PFSK-1 (cell line): ENCODE data around the gene FBLN1.

Experiments
- POLR2AphosphoS5 ChIP-seq: IDR thresholded peaks from 2 replicates; pipeline ENCODE4 v1.6.1; 2012; ENCODE audit warnings: low read depth, mild to moderate bottlenecking, control low read depth, low read length, moderate library complexity
- TAF1 ChIP-seq: IDR thresholded peaks from 2 replicates; pipeline ENCODE4 v1.6.1; 2012; ENCODE audit warnings: low read length, control low read depth, borderline replicate concordance; ENCODE audit not compliant: insufficient read depth
- TF ChIP-seq, protein P1 (sequence below), 2 experiments: IDR thresholded peaks; 2 replicates each; pipeline versions ENCODE4 v1.6.1 to v1.8.0; 2011 to 2012; ENCODE audit warnings: low read depth in 2 of 2, low read length in 2 of 2, control low read depth in 1 of 2, inconsistent platforms in 1 of 2, mild to moderate bottlenecking in 1 of 2, moderate library complexity in 1 of 2; ENCODE audit not compliant: insufficient read depth in 1 of 2

DNA sequence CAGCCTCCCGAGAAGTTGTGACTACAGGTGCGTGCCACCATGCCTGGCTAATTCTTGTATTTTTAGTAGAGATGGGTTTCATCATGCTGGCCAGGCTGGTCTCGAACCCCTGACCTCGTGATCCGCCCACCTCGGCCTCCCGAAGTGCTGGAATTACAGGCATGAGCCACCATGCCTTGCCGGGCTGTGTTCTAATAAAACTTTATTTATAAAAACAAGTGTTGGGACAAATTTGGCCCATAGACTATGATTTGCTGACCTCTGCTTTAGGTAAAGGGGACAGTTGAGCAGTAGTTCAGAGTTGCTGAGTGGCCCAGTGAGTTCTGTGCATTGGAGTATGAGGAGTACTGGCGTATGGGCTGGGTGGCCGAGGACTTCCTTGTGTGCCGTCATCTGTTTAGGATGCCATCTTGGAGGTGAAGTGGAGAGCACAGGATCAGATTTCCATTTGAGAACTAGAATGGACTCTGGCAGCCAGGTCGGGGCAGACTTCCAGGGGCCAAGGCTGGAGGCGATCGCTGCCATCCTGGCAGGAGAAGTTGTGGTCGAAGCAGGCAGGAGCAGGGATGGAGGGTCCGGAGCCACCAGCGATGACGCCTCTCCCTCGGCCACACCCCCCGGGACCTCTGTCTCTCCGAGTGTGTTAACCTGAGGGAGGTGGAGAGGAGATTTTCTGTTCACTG lies 43.8 kb downstream of the FBLN1 start:
- TF ChIP-seq POLR2AphosphoS5 (no peak), TAF1 (no peak)
- TF ChIP-seq, protein P1, sequence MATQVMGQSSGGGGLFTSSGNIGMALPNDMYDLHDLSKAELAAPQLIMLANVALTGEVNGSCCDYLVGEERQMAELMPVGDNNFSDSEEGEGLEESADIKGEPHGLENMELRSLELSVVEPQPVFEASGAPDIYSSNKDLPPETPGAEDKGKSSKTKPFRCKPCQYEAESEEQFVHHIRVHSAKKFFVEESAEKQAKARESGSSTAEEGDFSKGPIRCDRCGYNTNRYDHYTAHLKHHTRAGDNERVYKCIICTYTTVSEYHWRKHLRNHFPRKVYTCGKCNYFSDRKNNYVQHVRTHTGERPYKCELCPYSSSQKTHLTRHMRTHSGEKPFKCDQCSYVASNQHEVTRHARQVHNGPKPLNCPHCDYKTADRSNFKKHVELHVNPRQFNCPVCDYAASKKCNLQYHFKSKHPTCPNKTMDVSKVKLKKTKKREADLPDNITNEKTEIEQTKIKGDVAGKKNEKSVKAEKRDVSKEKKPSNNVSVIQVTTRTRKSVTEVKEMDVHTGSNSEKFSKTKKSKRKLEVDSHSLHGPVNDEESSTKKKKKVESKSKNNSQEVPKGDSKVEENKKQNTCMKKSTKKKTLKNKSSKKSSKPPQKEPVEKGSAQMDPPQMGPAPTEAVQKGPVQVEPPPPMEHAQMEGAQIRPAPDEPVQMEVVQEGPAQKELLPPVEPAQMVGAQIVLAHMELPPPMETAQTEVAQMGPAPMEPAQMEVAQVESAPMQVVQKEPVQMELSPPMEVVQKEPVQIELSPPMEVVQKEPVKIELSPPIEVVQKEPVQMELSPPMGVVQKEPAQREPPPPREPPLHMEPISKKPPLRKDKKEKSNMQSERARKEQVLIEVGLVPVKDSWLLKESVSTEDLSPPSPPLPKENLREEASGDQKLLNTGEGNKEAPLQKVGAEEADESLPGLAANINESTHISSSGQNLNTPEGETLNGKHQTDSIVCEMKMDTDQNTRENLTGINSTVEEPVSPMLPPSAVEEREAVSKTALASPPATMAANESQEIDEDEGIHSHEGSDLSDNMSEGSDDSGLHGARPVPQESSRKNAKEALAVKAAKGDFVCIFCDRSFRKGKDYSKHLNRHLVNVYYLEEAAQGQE (IDR thresholded peaks at IDR 0.05; ENCODE audit: insufficient read depth in 1 of 2, low read depth in 2 of 2, low read length in 2 of 2): no peak
